Endothelial cell (in vitro differentiated cells): Measurements from ENCODE around the gene YKT6. TPM values are rescaled to one million over a fixed set of nuclear protein-coding genes. Genes with fewer than 3 reads are reported as not detected.

Source experiments
- DNase-seq: peaks from one replicate; pipeline ENCODE4 v3.0.0; 2021; ENCODE audit warnings: low spot score
- H3K27ac Mint-ChIP-seq: one replicate; pipeline ENCODE4 v1.8.0; 2021; ENCODE audit warnings: mixed read lengths, inconsistent platforms; ENCODE audit not compliant: unreplicated experiment
- H3K27me3 Mint-ChIP-seq: one replicate; pipeline ENCODE4 v1.8.0; 2021; ENCODE audit warnings: mild to moderate bottlenecking, moderate library complexity, mixed read lengths, inconsistent platforms; ENCODE audit not compliant: unreplicated experiment
- H3K36me3 Mint-ChIP-seq: one replicate; pipeline ENCODE4 v1.8.0; 2021; ENCODE audit warnings: mild to moderate bottlenecking, low read depth, mixed read lengths, inconsistent platforms; ENCODE audit not compliant: unreplicated experiment
- H3K4me1 Mint-ChIP-seq: one replicate; pipeline ENCODE4 v1.8.0; 2021; ENCODE audit warnings: mild to moderate bottlenecking, mixed read lengths, inconsistent platforms; ENCODE audit not compliant: unreplicated experiment
- H3K4me3 Mint-ChIP-seq: one replicate; pipeline ENCODE4 v1.8.0; 2021; ENCODE audit warnings: mild to moderate bottlenecking, mixed read lengths, inconsistent platforms; ENCODE audit not compliant: unreplicated experiment
- H3K9me3 Mint-ChIP-seq: one replicate; pipeline ENCODE4 v1.8.0; 2021; ENCODE audit warnings: mixed read lengths, inconsistent platforms; ENCODE audit not compliant: unreplicated experiment
- total RNA-seq: library from RNA; stranded (reverse); fragmentation: NEBNext Ultra II Directional; extraction: Animal tissue kit (Norgen Biotek cat#: 25700); gene quantifications from one replicate; pipeline ENCODE4 v1.2.1, GENCODE V29; 2021; ENCODE audit not compliant: unreplicated experiment
- TF ChIP-seq, protein P1 (sequence below): fragments of 200-600 bp; sonication (generic); IDR thresholded peaks from one replicate; pipeline ENCODE4 v1.5.0; 2021; ENCODE audit warnings: antibody characterized with exemption; ENCODE audit not compliant: unreplicated experiment

YKT6 gene
- total RNA-seq, 1 donor from 2014 or later, result 98.4 TPM

DNA sequence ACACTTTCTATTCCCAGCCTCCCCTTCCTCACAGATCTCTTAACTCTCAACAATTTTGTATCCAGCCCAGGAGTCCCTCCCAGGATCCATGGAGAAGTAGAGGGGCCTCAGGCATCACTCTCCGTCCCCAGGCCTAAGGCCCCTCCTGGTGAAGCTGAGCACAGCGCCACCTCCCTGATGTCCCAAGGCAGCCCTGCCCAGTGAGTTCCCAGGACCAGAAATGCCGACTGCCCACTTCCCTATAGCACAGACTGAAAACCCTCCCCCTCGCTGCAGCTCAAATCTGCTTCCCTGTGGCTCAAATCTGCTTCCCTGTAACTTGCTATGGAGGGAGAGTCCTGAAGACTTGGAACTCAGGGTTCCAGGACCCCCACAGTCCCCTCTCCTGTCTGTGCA lies 35.6 kb downstream of the YKT6 start:
- no peaks in the 10 kb centered on the region for H3K36me3 Mint-ChIP-seq
- TF ChIP-seq, protein P1, sequence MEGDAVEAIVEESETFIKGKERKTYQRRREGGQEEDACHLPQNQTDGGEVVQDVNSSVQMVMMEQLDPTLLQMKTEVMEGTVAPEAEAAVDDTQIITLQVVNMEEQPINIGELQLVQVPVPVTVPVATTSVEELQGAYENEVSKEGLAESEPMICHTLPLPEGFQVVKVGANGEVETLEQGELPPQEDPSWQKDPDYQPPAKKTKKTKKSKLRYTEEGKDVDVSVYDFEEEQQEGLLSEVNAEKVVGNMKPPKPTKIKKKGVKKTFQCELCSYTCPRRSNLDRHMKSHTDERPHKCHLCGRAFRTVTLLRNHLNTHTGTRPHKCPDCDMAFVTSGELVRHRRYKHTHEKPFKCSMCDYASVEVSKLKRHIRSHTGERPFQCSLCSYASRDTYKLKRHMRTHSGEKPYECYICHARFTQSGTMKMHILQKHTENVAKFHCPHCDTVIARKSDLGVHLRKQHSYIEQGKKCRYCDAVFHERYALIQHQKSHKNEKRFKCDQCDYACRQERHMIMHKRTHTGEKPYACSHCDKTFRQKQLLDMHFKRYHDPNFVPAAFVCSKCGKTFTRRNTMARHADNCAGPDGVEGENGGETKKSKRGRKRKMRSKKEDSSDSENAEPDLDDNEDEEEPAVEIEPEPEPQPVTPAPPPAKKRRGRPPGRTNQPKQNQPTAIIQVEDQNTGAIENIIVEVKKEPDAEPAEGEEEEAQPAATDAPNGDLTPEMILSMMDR, result no peak
- H3K27me3 Mint-ChIP-seq, result peaks cover 3% of the 10 kb centered on the region
- H3K4me1 Mint-ChIP-seq, result no peaks in the 10 kb centered on the region
- no peak for DNase-seq
- H3K9me3 Mint-ChIP-seq, result no peaks in the 10 kb centered on the region
- no peak overlapping the region for H3K4me3 Mint-ChIP-seq
- no peak overlapping the region for H3K27ac Mint-ChIP-seq

DNA sequence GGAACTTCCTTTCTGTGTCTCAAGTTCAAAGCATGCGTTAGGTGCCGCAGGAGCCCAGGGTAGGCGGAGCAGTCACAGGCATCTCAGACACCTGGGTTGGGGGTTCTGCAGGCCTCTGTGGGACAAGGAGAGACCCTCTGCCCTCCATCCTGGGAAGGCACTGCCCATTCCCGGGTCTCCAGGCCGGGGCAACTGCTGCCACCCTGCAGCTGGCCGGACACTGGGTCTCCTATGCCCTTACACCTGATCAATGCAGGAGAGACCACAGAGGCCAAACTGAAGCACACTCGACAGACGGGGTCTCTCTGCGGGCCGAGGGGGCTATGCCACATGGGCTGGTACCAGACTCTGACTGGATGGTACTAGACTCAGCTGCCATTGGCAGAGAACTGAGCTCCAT lies 36.9 kb downstream of the YKT6 start:
- H3K9me3 Mint-ChIP-seq, result no peaks in the 10 kb centered on the region
- H3K4me3 Mint-ChIP-seq, result no peak overlapping the region
- H3K4me1 Mint-ChIP-seq, result no peaks in the 10 kb centered on the region
- no peak overlapping the region for H3K27ac Mint-ChIP-seq
- no peaks in the 10 kb centered on the region for H3K36me3 Mint-ChIP-seq
- DNase-seq, result no peak
- peaks cover 2% of the 10 kb centered on the region for H3K27me3 Mint-ChIP-seq
- TF ChIP-seq, protein P1, result no peak

- Mint-ChIP-seq H3K9me3 (no peaks in the 10 kb centered on the region), H3K27me3 (peaks cover 6% of the 10 kb centered on the region), H3K4me3 (no peak overlapping the region), H3K27ac (no peak overlapping the region), H3K36me3 (no peaks in the 10 kb centered on the region), H3K4me1 (no peaks in the 10 kb centered on the region)
- TF ChIP-seq, protein P1, result no peak
- no peak for DNase-seq
Observed at GRCh38 chr7:44238116-44238695, 37.4 kb downstream of the YKT6 start.

DNA sequence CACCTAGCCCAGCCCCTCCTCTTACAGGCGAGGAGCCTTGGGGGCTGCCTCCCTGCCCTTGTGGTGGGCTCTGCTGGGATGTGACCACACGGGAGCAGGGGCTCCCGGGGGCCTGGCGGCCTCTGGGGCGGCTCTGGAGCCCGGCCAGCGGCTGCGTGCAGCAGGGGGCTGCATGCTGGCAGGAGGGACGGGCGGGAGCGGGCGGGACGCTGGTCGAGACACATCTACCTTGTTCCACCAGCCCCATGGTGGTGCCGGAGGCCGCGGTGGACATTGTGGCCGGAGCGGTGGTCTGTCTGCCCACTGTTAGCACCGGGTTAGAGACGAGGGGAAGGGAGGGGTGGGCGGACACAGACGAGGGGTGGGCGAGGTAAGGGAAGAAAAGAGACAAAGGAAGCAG lies 38.6 kb downstream of the YKT6 start:
- TF ChIP-seq, protein P1, result no peak
- DNase-seq, result no peak
- no peak overlapping the region for H3K4me3 Mint-ChIP-seq
- no peak overlapping the region for H3K27ac Mint-ChIP-seq
- H3K36me3 Mint-ChIP-seq, result no peaks in the 10 kb centered on the region
- H3K27me3 Mint-ChIP-seq, result peaks cover 6% of the 10 kb centered on the region
- no peaks in the 10 kb centered on the region for H3K9me3 Mint-ChIP-seq
- no peaks in the 10 kb centered on the region for H3K4me1 Mint-ChIP-seq

GRCh38 chr7:44240376-44240775 lies 39.6 kb downstream of the YKT6 start:
- Mint-ChIP-seq H3K9me3 (no peaks in the 10 kb centered on the region), H3K27ac (no peak overlapping the region), H3K27me3 (peaks cover 6% of the 10 kb centered on the region), H3K4me3 (no peak overlapping the region), H3K36me3 (no peaks in the 10 kb centered on the region), H3K4me1 (no peaks in the 10 kb centered on the region)
- TF ChIP-seq, protein P1, result no peak
- DNase-seq, result no peak
